Fibroblast of upper back skin (primary cell): Measurements from ENCODE around the gene ADIG.
A peak's percentile ranks its signal among the peaks of the same experiment; 100 is the strongest.

ENCODE experiments used
- DNase-seq: peaks from one replicate; pipeline ENCODE4 v3.0.0-alpha.2; 2013

Gene ADIG

GRCh38 chr20:38604873-38605303 lies 23.9 kb downstream of the ADIG start:
- DNase-seq, result no peak

- DNase-seq, result no peak
These were observed 26.4 kb downstream of the ADIG start for GRCh38 chr20:38607351-38607750.

- no peak for DNase-seq
These were observed 27.2 kb downstream of the ADIG start for GRCh38 chr20:38608188-38608587.

- no peak for DNase-seq
These were observed 28.8 kb downstream of the ADIG start for GRCh38 chr20:38609815-38610214.

- DNase-seq, result peak; percentile 18
These were observed 29.5 kb downstream of the ADIG start for GRCh38 chr20:38610521-38610920.

- no peak for DNase-seq
These were observed 31.9 kb downstream of the ADIG start for GRCh38 chr20:38612751-38613515.

GRCh38 chr20:38615283-38615682 lies 34.3 kb downstream of the ADIG start:
- DNase-seq, result no peak

GRCh38 chr20:38616457-38616856 lies 35.5 kb downstream of the ADIG start:
- DNase-seq, result no peak

GRCh38 chr20:38617011-38617829 lies 36.2 kb downstream of the ADIG start:
- peak; percentile 30 for DNase-seq

GRCh38 chr20:38617830-38618196 lies 36.8 kb downstream of the ADIG start:
- DNase-seq, result no peak

- no peak for DNase-seq
These were observed 39.4 kb downstream of the ADIG start for GRCh38 chr20:38620441-38620840.

- DNase-seq, result no peak
These were observed 42.1 kb downstream of the ADIG start for GRCh38 chr20:38623061-38623460.

- no peak for DNase-seq
These were observed 43.1 kb downstream of the ADIG start for GRCh38 chr20:38624084-38624483.

- DNase-seq, result no peak
These were observed 44.9 kb downstream of the ADIG start for GRCh38 chr20:38625896-38626295.

GRCh38 chr20:38626921-38627659 lies 46.1 kb downstream of the ADIG start:
- DNase-seq, result no peak

GRCh38 chr20:38628580-38629470 lies 47.8 kb downstream of the ADIG start:
- no peak for DNase-seq

GRCh38 chr20:38629979-38630378 lies 49.0 kb downstream of the ADIG start:
- no peak for DNase-seq

GRCh38 chr20:38630727-38631126 lies 49.7 kb downstream of the ADIG start:
- DNase-seq, result peak; percentile 18

GRCh38 chr20:38631155-38632022 lies 50.4 kb downstream of the ADIG start:
- peak; percentile 6 for DNase-seq

- peak; percentile 35 for DNase-seq
These were observed 52.6 kb downstream of the ADIG start for GRCh38 chr20:38633577-38634093.

- no peak for DNase-seq
These were observed 54.8 kb downstream of the ADIG start for GRCh38 chr20:38635721-38636288.
